Activated CD8-positive, alpha-beta T cell treated with anti-CD3 and anti-CD28 coated beads for 36 hours (primary cell): ENCODE measurements around the gene GNAO1. TPM values are rescaled to one million over a fixed set of nuclear protein-coding genes. Genes with fewer than 3 reads are reported as not detected.
"Not testable (repeated sequence)": the region's sequence is repeated elsewhere in the genome, so short reads cannot be mapped to it uniquely, and the experiment has no call there.

Experiments used
- ATAC-seq: fragments of 200-7000 bp; cut with Tn5 transposase; one replicate; pipeline ENCODE4 v1.10.0; 2021; ENCODE audit warnings: mild to moderate bottlenecking, moderate library complexity
- CTCF ChIA-PET: fragments of 350-600 bp; sonication (Branson Sonifier 250); formaldehyde crosslinking; loops from one replicate; lab custom pipeline; 2021; ENCODE audit warnings: antibody characterized with exemption; lab: Charles Lee
- POLR2A ChIA-PET: fragments of 350-600 bp; sonication (Branson Sonifier 250); formaldehyde crosslinking; loops from one replicate; lab custom pipeline; 2021; ENCODE audit warnings: antibody characterized with exemption; lab: Charles Lee
- DNase-seq: peaks from one replicate; pipeline ENCODE4 v3.0.0-alpha.2; 2020
- H3K27ac Mint-ChIP-seq: one replicate; pipeline ENCODE4 v1.8.0; 2021; ENCODE audit warnings: mild to moderate bottlenecking, mixed read lengths
- H3K27me3 Mint-ChIP-seq: one replicate; pipeline ENCODE4 v1.8.0; 2021; ENCODE audit warnings: mixed read lengths
- H3K36me3 Mint-ChIP-seq: one replicate; pipeline ENCODE4 v1.8.0; 2021; ENCODE audit warnings: low read depth, mixed read lengths
- H3K4me1 Mint-ChIP-seq: one replicate; pipeline ENCODE4 v1.8.0; 2021; ENCODE audit warnings: low read depth, mixed read lengths
- H3K4me3 Mint-ChIP-seq: one replicate; pipeline ENCODE4 v1.8.0; 2021; ENCODE audit warnings: mild to moderate bottlenecking, moderate library complexity, mixed read lengths
- H3K9me3 Mint-ChIP-seq: one replicate; pipeline ENCODE4 v1.8.0; 2021; ENCODE audit warnings: mixed read lengths
- CTCF ChIP-seq: fragments of 200-600 bp; IDR thresholded peaks from one replicate; pipeline ENCODE4 v1.8.0; 2022; ENCODE audit warnings: antibody characterized with exemption, mild to moderate bottlenecking
- intact Hi-C: fragments of 100-400 bp; cut with micrococcal nuclease; formaldehyde crosslinking; loops from one replicate; pipeline ENCODE4 v1.10.0; 2022
- total RNA-seq, 2 experiments: library from RNA; stranded (reverse); gene quantifications; one replicate each; pipeline ENCODE4 v1.2.3, GENCODE V29; 2021

GNAO1 gene
- total RNA-seq, 2 experiments from 2014 or later: 2.3 to 2.4 TPM

DNA sequence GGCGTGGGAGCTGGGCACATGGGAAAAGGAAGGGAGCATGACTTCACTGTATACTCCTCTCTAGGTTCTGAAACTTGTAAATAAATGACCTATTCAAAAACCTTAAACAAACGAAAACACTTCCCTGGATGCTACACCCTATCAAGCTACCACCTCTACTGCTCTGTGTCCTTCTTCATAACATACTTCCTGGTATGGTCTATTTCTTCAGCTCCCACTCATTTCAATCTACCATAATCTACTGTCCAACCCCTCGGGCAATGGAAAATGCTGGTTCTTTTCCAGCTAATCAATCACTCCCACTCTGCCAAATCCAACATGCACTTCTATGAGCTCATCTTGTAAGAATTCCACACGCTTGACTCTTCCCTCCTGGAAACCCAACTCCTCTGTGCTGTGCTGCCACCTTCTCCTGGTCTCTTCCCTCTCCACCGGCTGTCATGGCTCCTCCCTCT lies 191.6 kb downstream of the GNAO1 start:
- H3K27ac Mint-ChIP-seq: no peak overlapping the region
- ATAC-seq (no peak), DNase-seq (no peak)
- TF ChIP-seq CTCF: no peak
- intact Hi-C loops: no loop called here
- H3K36me3 Mint-ChIP-seq: peaks cover 71% of the 10 kb centered on the region
- no peak overlapping the region for H3K4me3 Mint-ChIP-seq
- CTCF ChIA-PET: interaction anchor here (1.1 to 1.7 kb wide), 2 partner anchors 17 to 23 kb away, joined by 3 to 5 read pairs; no protein-coding TSS in a partner anchor
- peaks cover 20% of the 10 kb centered on the region for H3K9me3 Mint-ChIP-seq
- no peaks in the 10 kb centered on the region for H3K27me3 Mint-ChIP-seq
- no peaks in the 10 kb centered on the region for H3K4me1 Mint-ChIP-seq
- POLR2A ChIA-PET: no interaction called here

DNA sequence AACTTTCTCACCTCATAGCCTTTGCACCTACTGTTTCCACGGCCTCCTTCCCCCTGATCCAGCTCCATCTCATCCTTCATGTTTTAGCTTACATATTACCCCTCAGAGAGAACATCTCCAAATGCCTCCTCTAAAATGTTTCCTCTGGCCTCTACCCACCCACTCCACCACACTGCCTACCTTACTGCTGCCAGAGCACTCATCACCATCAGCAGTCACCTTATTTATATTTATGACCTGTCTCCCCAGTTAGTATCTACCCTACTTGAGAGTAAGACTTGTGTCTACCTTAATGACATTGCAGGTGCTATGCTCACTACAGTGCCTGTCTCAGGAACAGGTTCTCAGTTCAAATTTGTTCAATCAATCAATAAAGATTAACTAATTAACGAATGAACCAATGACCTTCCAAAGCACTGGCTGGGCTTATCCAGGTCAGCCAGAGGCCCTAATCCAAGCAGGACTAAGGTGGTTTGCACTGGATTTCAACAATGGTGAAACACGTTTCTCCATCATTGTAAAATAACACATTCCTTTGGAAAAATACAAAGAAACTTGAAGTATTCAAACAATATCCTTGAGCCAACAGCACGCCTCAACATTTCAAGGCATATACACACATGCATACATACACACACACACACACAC lies 192.9 kb downstream of the GNAO1 start:
- ChIA-PET POLR2A (no interaction called here), CTCF (interaction anchor here (1.1 to 1.7 kb wide), 2 partner anchors 16 to 25 kb away, joined by 3 to 5 read pairs; no protein-coding TSS in a partner anchor)
- peaks cover 64% of the 10 kb centered on the region for H3K36me3 Mint-ChIP-seq
- TF ChIP-seq CTCF: no peak
- no peaks in the 10 kb centered on the region for H3K4me1 Mint-ChIP-seq
- H3K4me3 Mint-ChIP-seq: no peak overlapping the region
- intact Hi-C loops: no loop called here
- ATAC-seq: no peak
- no peak overlapping the region for H3K27ac Mint-ChIP-seq
- DNase-seq: no peak
- no peaks in the 10 kb centered on the region for H3K27me3 Mint-ChIP-seq
- H3K9me3 Mint-ChIP-seq: peaks cover 20% of the 10 kb centered on the region

- TF ChIP-seq CTCF: no peak
- no peaks in the 10 kb centered on the region for H3K27me3 Mint-ChIP-seq
- CTCF ChIA-PET: interaction anchor here (1.1 kb wide), 1 partner anchor 9 kb away, joined by 3 read pairs; no protein-coding TSS in a partner anchor
- no peak overlapping the region for H3K4me3 Mint-ChIP-seq
- DNase-seq (no peak), ATAC-seq (no peak)
- peaks cover 51% of the 10 kb centered on the region for H3K36me3 Mint-ChIP-seq
- POLR2A ChIA-PET: no interaction called here
- peaks cover 8% of the 10 kb centered on the region for H3K9me3 Mint-ChIP-seq
- intact Hi-C loops: no loop called here
- peaks cover 3% of the 10 kb centered on the region for H3K4me1 Mint-ChIP-seq
- H3K27ac Mint-ChIP-seq: no peak overlapping the region
Observed at GRCh38 chr16:56387396-56387795, 196.1 kb downstream of the GNAO1 start.

DNA sequence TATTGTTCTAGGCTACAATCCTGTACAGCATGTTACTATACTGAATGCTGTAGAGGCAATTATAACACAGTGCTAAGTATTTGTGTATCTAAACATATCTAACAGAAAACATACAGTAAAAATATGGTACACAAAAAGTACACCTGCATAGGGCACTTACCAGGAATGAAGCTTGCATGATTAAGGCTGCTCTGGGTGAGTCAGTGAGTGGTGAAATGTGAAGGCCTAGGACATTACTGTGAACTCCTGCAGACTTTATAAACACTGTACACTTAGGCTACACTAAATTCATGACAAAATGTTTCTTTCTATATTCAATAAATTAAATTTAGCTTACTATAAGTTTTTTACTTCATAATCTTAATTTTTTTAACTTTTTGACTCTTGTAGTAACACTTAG lies 196.9 kb downstream of the GNAO1 start:
- peaks cover 50% of the 10 kb centered on the region for H3K36me3 Mint-ChIP-seq
- no peak for DNase-seq
- ChIA-PET CTCF (interaction anchor here (1.7 kb wide), 1 partner anchor 13 kb away, joined by 7 read pairs; no protein-coding TSS in a partner anchor), POLR2A (no interaction called here)
- no peak overlapping the region for H3K4me3 Mint-ChIP-seq
- no peaks in the 10 kb centered on the region for H3K27me3 Mint-ChIP-seq
- H3K27ac Mint-ChIP-seq: no peak overlapping the region
- no peak for ATAC-seq
- no peak for TF ChIP-seq CTCF
- H3K4me1 Mint-ChIP-seq: peaks cover 7% of the 10 kb centered on the region
- intact Hi-C loops: no loop called here
- H3K9me3 Mint-ChIP-seq: peaks cover 5% of the 10 kb centered on the region

DNA sequence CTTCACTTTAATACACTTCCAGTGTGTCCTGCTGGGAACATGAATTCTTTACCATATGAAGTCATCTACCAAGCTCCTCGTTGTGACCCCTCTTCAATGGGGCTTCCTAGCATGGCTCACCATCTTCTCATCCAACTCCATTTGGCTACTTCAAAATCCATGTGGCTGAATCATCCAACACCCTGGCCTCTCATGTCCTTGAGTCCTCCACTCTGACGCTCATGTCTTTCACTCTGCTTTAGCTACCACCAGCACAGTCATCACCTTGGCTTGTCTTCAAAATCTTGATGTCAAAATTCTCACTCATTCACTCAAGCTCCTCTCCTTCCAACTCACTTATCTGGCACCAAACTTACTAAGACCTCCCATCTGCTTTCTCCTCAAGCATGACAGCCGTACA lies 198.3 kb downstream of the GNAO1 start:
- CTCF ChIA-PET: interaction anchor here (1.7 kb wide), 1 partner anchor 12 kb away, joined by 7 read pairs; no protein-coding TSS in a partner anchor
- DNase-seq (no peak), ATAC-seq (no peak)
- Mint-ChIP-seq H3K27me3 (no peaks in the 10 kb centered on the region), H3K36me3 (peaks cover 42% of the 10 kb centered on the region), H3K9me3 (no peaks in the 10 kb centered on the region), H3K4me1 (peaks cover 7% of the 10 kb centered on the region), H3K27ac (peak overlapping the region; percentile 44), H3K4me3 (no peak overlapping the region)
- intact Hi-C loops: no loop called here
- TF ChIP-seq CTCF: no peak
- POLR2A ChIA-PET: no interaction called here

DNA sequence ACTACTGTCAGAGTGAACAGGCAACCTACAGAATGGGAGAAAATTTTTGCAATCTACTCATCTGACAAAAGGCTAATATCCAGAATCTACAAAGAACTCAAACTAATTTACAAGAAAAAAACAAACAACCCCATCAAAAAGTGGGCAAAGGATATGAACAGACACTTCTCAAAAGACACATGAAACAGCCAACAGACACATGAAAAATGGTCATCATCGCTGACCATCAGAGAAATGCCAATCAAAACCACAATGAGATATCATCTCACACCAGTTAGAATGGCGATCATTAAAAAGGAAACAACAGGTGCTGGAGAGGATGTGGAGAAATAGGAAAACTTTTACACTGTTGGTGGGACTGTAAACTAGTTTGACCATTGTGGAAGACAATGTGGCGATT lies 205.4 kb downstream of the GNAO1 start:
- H3K36me3 Mint-ChIP-seq: peaks cover 55% of the 10 kb centered on the region
- POLR2A ChIA-PET, H3K4me3 Mint-ChIP-seq, CTCF ChIA-PET, intact Hi-C loops, DNase-seq, H3K27ac Mint-ChIP-seq, H3K4me1 Mint-ChIP-seq, H3K9me3 Mint-ChIP-seq, ATAC-seq, H3K27me3 Mint-ChIP-seq: not testable (repeated sequence)
